ENCODE measurements around the gene ITPR1.

ITPR1 gene

DNA sequence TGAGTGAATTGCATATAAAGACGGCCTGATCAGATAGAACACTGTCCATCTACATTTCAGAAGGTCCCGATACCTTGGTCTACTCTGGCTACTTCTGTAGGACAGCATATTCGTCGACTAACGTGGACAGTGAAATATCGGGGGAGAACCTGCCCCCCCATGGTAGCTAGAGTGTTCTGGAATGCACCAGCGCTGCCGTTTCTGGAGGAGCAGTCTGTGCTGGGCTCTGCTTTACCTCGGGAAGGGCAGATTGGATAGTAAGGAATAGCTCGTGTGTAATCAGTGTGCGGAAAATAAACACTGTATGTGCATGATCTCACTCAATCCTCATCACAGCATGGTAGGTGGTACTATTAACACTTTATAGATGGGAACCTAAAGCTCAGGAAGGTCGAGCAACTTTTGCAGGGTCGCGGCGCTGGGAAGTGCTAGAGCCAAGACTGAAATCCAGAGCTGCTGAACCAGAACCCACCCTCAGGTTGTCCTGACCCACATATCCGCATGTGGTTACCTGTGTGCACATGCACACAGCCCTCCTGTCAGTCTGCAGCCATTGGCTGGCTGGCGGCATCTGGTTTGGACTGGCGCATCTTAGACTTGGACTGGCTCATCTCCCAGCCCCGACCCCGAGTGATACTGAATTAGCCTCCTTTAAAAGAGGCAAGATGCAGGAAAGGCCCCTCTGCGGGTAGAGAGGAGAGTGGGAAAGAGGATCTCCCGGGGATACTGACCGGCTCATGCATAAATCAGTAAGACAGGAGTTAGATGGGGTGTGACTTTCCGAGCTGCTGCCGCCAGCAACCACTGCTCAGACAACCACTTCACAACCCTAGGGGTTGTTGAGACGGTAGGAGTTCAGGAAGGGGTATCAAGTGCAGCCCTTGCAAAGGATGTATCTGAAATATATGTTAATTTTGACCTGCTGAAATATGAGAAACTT is 331.1 kb downstream of the ITPR1 start:
- peaks cover 39% of the 10 kb centered on the region for H3K4me1 ChIP-seq (ENCODE audit: control insufficient read depth, insufficient read depth, low read length)
- DNase-seq (ENCODE audit: low read depth): no peak
- H3K27me3 ChIP-seq (replicated peaks; ENCODE audit: control insufficient read depth, insufficient read depth, low read length): peaks cover 5% of the 10 kb centered on the region
- H3K4me3 ChIP-seq (ENCODE audit: low read length): no peak overlapping the region
- H3K9me3 ChIP-seq (ENCODE audit: control insufficient read depth, low read length): no peaks in the 10 kb centered on the region
- H3K36me3 ChIP-seq (ENCODE audit: control insufficient read depth, insufficient read depth, low read length, severe bottlenecking): no peaks in the 10 kb centered on the region
- H3K9ac ChIP-seq (ENCODE audit: low read length): no peak overlapping the region

DNA sequence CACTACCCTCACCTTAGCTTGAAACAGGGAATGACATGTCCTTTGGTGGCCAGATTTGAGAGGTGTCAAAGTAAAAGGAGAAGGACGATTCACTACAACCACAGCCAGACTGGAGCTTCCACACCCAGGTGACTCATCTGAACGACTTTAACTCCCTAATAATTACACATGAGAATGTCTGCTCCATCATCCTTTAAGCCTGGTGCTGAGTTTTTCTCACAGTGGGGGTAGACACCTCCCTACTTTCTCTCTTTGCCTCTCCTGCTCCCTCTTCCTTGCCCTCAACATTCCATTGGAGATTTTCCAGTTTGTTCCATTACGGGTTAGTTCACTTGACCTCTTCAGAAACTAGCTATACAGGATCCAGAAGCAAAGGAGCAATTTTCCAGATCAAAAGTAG is 331.8 kb downstream of the ITPR1 start:
- peak; percentile 51 for DNase-seq (ENCODE audit: low read depth)
- Histone ChIP-seq H3K9ac (ENCODE audit: low read length) (no peak overlapping the region), H3K9me3 (ENCODE audit: control insufficient read depth, low read length) (no peaks in the 10 kb centered on the region), H3K4me3 (ENCODE audit: low read length) (no peak overlapping the region), H3K4me1 (ENCODE audit: control insufficient read depth, insufficient read depth, low read length) (peaks cover 39% of the 10 kb centered on the region), H3K27me3 (replicated peaks; ENCODE audit: control insufficient read depth, insufficient read depth, low read length) (peaks cover 5% of the 10 kb centered on the region), H3K36me3 (ENCODE audit: control insufficient read depth, insufficient read depth, low read length, severe bottlenecking) (no peaks in the 10 kb centered on the region)

DNA sequence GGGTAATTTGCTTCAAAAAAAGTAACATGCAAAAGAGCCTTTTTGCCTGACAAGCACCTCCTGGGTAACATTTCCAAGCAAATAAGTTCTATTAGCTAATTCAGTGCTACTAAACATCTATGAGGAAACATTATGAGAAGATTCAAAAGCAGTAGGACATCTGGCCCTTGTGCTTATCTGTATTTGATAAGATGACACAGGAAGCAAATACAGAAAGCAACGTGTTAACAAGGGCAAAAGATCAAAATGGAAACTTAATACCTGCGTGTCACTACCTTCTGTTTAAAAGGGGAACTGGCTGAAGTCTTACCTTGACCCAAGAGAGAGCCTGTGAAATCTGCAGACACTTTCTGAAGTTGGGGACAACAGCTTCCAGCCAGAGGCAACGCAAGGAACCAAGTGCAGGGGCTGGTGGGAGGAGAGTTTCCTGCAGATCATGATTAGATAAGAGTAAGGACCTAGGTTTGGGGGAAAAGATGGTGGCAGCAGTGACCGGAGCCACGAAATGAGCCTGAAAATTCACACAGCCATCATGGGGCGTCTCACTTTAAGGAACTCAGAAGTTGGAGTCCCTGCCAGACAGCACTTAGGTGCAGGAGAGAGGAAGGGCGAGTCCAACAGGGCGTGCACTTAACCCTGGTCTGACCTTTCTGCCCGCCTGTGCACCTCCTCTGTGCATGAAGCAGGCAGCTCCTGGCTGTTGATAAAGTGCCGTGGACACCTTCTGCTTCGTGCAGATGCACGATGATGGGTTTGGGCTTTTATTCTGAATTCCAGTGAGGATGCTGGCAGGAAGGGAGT is 332.5 kb downstream of the ITPR1 start:
- H3K4me3 ChIP-seq (ENCODE audit: low read length): no peak overlapping the region
- H3K9me3 ChIP-seq (ENCODE audit: control insufficient read depth, low read length): no peaks in the 10 kb centered on the region
- peaks cover 40% of the 10 kb centered on the region for H3K4me1 ChIP-seq (ENCODE audit: control insufficient read depth, insufficient read depth, low read length)
- DNase-seq (ENCODE audit: low read depth): no peak
- H3K36me3 ChIP-seq (ENCODE audit: control insufficient read depth, insufficient read depth, low read length, severe bottlenecking): no peaks in the 10 kb centered on the region
- H3K9ac ChIP-seq (ENCODE audit: low read length): no peak overlapping the region
- H3K27me3 ChIP-seq (replicated peaks; ENCODE audit: control insufficient read depth, insufficient read depth, low read length): peaks cover 5% of the 10 kb centered on the region

DNA sequence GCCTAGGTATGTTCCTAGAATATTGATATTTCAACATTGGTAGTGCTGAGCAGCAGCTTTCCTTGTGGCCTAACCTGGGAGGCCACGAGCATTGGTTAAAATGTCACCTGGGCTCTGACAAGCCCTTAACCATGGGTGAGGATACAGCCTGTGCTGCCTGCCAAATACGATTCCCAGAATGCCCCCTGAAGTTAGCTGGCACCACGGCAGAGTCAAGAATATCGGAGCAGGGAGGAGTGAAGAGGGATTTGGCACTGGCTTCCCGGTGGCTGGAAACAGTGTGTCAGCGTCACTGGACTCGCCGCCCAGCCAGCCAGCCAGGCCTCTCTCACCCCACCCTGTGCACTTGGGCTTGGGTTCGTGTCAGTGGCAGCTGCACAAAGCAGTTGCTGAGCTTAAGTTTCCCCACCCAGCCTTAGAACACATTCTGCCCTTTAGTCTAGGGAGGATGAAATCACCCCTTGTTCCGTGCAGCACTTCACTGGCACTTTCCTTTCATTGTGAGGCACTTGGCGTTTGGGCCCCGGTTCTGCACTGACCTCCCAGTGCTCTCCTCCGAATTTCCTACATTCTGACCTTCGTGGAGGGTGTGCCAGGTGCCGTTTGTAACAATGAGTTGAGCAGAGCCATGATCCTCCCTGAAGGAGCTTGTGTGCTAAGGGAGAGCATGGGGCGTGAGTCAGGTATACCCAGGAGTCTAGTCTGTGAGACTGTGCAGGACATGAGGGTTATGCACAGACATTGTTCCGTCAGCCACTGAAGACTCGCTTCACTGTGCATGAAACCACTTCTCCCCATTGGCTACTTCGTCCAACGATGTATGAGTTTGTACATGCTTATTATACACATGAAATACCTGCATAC is 333.3 kb downstream of the ITPR1 start:
- Histone ChIP-seq H3K27me3 (replicated peaks; ENCODE audit: control insufficient read depth, insufficient read depth, low read length) (no peaks in the 10 kb centered on the region), H3K36me3 (ENCODE audit: control insufficient read depth, insufficient read depth, low read length, severe bottlenecking) (no peaks in the 10 kb centered on the region), H3K4me3 (ENCODE audit: low read length) (no peak overlapping the region), H3K9me3 (ENCODE audit: control insufficient read depth, low read length) (no peaks in the 10 kb centered on the region), H3K4me1 (ENCODE audit: control insufficient read depth, insufficient read depth, low read length) (peaks cover 45% of the 10 kb centered on the region), H3K9ac (ENCODE audit: low read length) (no peak overlapping the region)
- DNase-seq (ENCODE audit: low read depth): no peak

DNA sequence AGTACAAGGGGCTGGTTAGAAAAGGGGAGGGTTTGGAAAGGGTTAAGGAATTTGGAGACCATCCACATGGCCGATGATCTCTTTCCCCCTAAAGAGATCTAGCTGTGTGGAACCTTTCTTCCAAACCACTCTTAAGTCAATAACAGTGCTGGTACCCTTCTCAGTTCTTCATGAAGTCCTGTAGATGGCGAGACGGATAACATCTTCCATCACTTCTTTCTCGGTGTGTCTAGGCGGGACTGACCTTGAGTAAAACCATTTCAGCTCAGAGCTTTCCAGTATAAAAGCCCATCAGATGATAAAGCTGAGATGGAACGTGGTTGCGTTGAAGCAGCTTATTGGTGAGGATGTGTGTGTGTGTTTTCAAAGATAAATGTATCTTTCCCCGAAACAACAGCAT is 334.6 kb downstream of the ITPR1 start:
- no peaks in the 10 kb centered on the region for H3K27me3 ChIP-seq (replicated peaks; ENCODE audit: control insufficient read depth, insufficient read depth, low read length)
- H3K4me1 ChIP-seq (ENCODE audit: control insufficient read depth, insufficient read depth, low read length): peaks cover 45% of the 10 kb centered on the region
- no peaks in the 10 kb centered on the region for H3K9me3 ChIP-seq (ENCODE audit: control insufficient read depth, low read length)
- no peak for DNase-seq (ENCODE audit: low read depth)
- no peaks in the 10 kb centered on the region for H3K36me3 ChIP-seq (ENCODE audit: control insufficient read depth, insufficient read depth, low read length, severe bottlenecking)
- H3K4me3 ChIP-seq (ENCODE audit: low read length): no peak overlapping the region
- H3K9ac ChIP-seq (ENCODE audit: low read length): peak overlapping the region; percentile 27

DNA sequence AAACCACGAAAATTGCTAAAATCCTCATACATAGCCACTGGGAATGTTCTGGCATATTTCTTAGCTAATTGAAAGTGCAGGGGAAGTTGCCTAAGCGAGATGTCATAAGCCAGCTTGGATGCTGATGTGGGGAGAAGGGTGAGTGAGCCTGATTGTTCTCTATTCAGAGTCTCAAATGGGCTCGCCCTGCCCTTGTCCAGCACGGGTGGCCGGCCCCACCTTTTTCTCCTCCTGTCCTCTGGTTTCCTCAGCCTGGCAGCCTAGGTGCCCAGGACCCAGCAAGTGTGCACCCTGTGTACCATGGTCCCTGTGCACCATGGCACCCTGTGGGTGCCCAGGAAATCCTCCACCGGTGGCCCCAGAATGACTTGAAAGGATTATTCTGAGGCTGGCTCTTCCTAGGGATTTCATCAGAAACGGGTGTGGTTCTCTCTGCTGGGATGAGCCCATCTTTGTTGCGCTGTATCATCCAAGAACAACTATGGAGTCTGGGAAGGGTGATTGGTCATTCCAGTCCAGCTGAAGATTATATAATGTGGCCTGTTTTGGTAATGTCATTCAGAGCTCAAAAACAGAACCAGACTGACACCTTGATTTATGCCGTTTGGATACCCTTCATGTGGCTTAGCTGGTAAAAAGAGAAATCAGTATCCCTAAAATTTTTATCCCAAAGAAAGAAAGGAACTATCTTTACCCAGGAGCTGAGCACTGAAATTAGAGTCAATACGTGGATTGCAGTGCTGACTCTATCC is 335.3 kb downstream of the ITPR1 start:
- H3K4me3 ChIP-seq (ENCODE audit: low read length): no peak overlapping the region
- peak overlapping the region; percentile 27 for H3K9ac ChIP-seq (ENCODE audit: low read length)
- no peaks in the 10 kb centered on the region for H3K9me3 ChIP-seq (ENCODE audit: control insufficient read depth, low read length)
- peak; percentile 91 for DNase-seq (ENCODE audit: low read depth)
- H3K36me3 ChIP-seq (ENCODE audit: control insufficient read depth, insufficient read depth, low read length, severe bottlenecking): no peaks in the 10 kb centered on the region
- peaks cover 45% of the 10 kb centered on the region for H3K4me1 ChIP-seq (ENCODE audit: control insufficient read depth, insufficient read depth, low read length)
- no peaks in the 10 kb centered on the region for H3K27me3 ChIP-seq (replicated peaks; ENCODE audit: control insufficient read depth, insufficient read depth, low read length)

DNA sequence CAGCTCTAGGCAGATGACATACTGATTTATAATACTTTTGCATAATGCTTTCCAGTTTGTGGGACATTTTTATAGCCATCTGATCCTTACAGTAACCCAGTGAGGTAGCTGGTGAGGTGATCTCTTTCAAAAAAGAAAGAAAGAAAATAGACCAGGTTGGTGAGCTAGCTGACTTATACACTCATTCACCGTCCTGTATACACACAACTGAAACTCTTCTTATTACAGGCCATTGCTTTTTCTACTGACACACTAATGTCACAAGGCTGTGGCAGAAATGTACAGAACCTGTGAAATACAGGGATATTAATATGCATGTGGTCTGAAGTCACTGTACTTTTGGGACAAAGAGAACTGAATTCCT is 335.9 kb downstream of the ITPR1 start:
- Histone ChIP-seq H3K36me3 (ENCODE audit: control insufficient read depth, insufficient read depth, low read length, severe bottlenecking) (no peaks in the 10 kb centered on the region), H3K4me1 (ENCODE audit: control insufficient read depth, insufficient read depth, low read length) (peaks cover 45% of the 10 kb centered on the region), H3K4me3 (ENCODE audit: low read length) (no peak overlapping the region), H3K9ac (ENCODE audit: low read length) (no peak overlapping the region), H3K9me3 (ENCODE audit: control insufficient read depth, low read length) (no peaks in the 10 kb centered on the region), H3K27me3 (replicated peaks; ENCODE audit: control insufficient read depth, insufficient read depth, low read length) (no peaks in the 10 kb centered on the region)
- no peak for DNase-seq (ENCODE audit: low read depth)

DNA sequence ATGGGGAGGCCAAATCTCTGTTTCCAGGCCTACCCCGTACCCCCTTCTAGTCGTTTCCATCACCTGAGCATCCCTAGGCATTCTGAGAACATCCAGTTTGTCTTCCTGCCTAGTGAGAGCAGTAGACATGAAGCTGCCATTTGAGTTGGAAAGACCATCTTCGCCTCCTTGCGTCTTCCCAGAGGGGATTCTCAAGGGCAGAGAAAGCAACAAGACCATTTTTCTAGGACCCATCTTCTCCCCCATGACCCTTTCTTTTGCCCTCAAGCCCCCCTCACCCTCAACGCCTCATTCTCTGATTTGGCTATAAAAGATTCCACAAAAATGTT is 337.4 kb downstream of the ITPR1 start:
- no peaks in the 10 kb centered on the region for H3K9me3 ChIP-seq (ENCODE audit: control insufficient read depth, low read length)
- no peak for DNase-seq (ENCODE audit: low read depth)
- no peak overlapping the region for H3K9ac ChIP-seq (ENCODE audit: low read length)
- H3K4me3 ChIP-seq (ENCODE audit: low read length): no peak overlapping the region
- no peaks in the 10 kb centered on the region for H3K36me3 ChIP-seq (ENCODE audit: control insufficient read depth, insufficient read depth, low read length, severe bottlenecking)
- H3K4me1 ChIP-seq (ENCODE audit: control insufficient read depth, insufficient read depth, low read length): peaks cover 36% of the 10 kb centered on the region
- H3K27me3 ChIP-seq (replicated peaks; ENCODE audit: control insufficient read depth, insufficient read depth, low read length): no peaks in the 10 kb centered on the region

DNA sequence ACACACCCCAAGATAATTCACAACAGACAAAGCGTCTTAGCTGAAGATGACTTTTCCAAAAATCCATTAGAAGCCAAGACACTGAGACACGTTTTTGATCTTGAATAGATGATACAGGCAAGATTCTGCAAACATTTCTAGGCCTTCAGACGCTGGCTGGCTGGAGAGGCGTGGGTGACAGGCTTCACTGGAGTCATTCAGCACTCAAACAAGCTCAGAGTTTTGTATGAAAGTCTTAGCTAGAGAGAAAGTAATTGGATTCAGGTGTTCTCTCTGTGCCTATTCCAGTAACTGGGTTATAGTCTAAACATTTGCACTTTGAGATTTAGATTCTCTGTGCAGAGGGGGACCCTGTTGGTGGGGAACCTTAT is 338.4 kb downstream of the ITPR1 start:
- Histone ChIP-seq H3K9me3 (ENCODE audit: control insufficient read depth, low read length) (no peaks in the 10 kb centered on the region), H3K9ac (ENCODE audit: low read length) (no peak overlapping the region), H3K4me3 (ENCODE audit: low read length) (no peak overlapping the region), H3K4me1 (ENCODE audit: control insufficient read depth, insufficient read depth, low read length) (peaks cover 27% of the 10 kb centered on the region), H3K27me3 (replicated peaks; ENCODE audit: control insufficient read depth, insufficient read depth, low read length) (no peaks in the 10 kb centered on the region), H3K36me3 (ENCODE audit: control insufficient read depth, insufficient read depth, low read length, severe bottlenecking) (no peaks in the 10 kb centered on the region)
- DNase-seq (ENCODE audit: low read depth): no peak

DNA sequence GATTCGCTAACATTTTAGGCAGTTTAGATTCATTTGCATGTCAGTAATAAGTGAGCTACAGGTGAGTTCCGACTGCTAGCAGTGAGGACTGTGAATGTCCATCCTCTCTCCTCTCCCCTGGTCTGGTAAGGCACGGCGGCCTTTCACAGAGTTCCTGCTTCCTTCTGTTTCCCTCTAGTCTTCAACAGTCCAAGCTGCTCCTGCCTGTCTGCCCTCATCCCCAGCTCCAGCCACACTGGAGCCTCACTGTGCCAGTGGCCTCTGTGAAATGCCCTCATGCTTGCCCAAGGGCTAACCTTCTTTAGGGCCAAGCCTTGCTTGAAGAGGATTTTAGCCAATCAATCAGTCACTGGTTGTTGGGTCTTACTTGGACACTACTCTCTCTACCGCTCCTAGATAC is 340.3 kb downstream of the ITPR1 start:
- H3K9ac ChIP-seq (ENCODE audit: low read length): no peak overlapping the region
- no peaks in the 10 kb centered on the region for H3K27me3 ChIP-seq (replicated peaks; ENCODE audit: control insufficient read depth, insufficient read depth, low read length)
- H3K4me3 ChIP-seq (ENCODE audit: low read length): no peak overlapping the region
- peaks cover 8% of the 10 kb centered on the region for H3K4me1 ChIP-seq (ENCODE audit: control insufficient read depth, insufficient read depth, low read length)
- DNase-seq (ENCODE audit: low read depth): no peak
- H3K36me3 ChIP-seq (ENCODE audit: control insufficient read depth, insufficient read depth, low read length, severe bottlenecking): peaks cover 8% of the 10 kb centered on the region
- no peaks in the 10 kb centered on the region for H3K9me3 ChIP-seq (ENCODE audit: control insufficient read depth, low read length)

Measured in adipocyte (in vitro differentiated cells).